ENCODE data around the gene ADAM22. TPM values are rescaled to one million over a fixed set of nuclear protein-coding genes. Genes with fewer than 3 reads are reported as not detected.

The ADAM22 gene
- total and polyA plus RNA-seq, 3 donors from 2014 or later: 2.9 to 4.4 (median 4.4) TPM

- DNase-seq: no peak
- Histone ChIP-seq H3K27ac (no peak overlapping the region), H3K4me1 (no peaks in the 10 kb centered on the region), H3K9me3 (no peaks in the 10 kb centered on the region), H3K36me3 (ENCODE audit: low read depth, missing control alignments) (no peaks in the 10 kb centered on the region), H3K27me3 (no peaks in the 10 kb centered on the region), H3K4me3 (no peak overlapping the region)
- no peak for TF ChIP-seq POLR2A (IDR thresholded peaks at IDR 0.05)
- no peak for TF ChIP-seq CTCF (IDR thresholded peaks at IDR 0.05)
- 86% methylated on average over 2 of the region's 2 CpGs for WGBS, 2 donors
- intact Hi-C loops (cut with DNase I; ENCODE audit: low total_unique reads): no loop called here
Observed at GRCh38 chr7:88075216-88075615, 141.2 kb downstream of the ADAM22 start.

GRCh38 chr7:88083883-88084282 lies 149.8 kb downstream of the ADAM22 start:
- intact Hi-C loops (cut with DNase I; ENCODE audit: low total_unique reads): no loop called here
- no peak overlapping the region for H3K27ac ChIP-seq
- DNase-seq: no peak

GRCh38 chr7:88089561-88089960 lies 155.5 kb downstream of the ADAM22 start:
- H3K9me3 ChIP-seq: no peaks in the 10 kb centered on the region
- intact Hi-C loops (cut with DNase I; ENCODE audit: low total_unique reads): no loop called here
- H3K36me3 ChIP-seq (ENCODE audit: low read depth, missing control alignments): no peaks in the 10 kb centered on the region
- no peak overlapping the region for H3K27ac ChIP-seq
- no peaks in the 10 kb centered on the region for H3K4me1 ChIP-seq
- no peaks in the 10 kb centered on the region for H3K27me3 ChIP-seq
- TF ChIP-seq POLR2A (IDR thresholded peaks at IDR 0.05): no peak
- TF ChIP-seq CTCF (IDR thresholded peaks at IDR 0.05): no peak
- no peak for DNase-seq
- no peak overlapping the region for H3K4me3 ChIP-seq
- 59 to 61% methylated on average over 1 of the region's 1 CpG for WGBS, 2 donors

More at GRCh38 chr7:88083883-88084282, 149.8 kb downstream of the ADAM22 start:
- H3K4me1 ChIP-seq: no peaks in the 10 kb centered on the region
- no peak for TF ChIP-seq POLR2A (IDR thresholded peaks at IDR 0.05)
- TF ChIP-seq CTCF (IDR thresholded peaks at IDR 0.05): no peak
- no peaks in the 10 kb centered on the region for H3K36me3 ChIP-seq (ENCODE audit: low read depth, missing control alignments)
- 62 to 69% methylated on average over 2 of the region's 2 CpGs for WGBS, 2 donors
- no peak overlapping the region for H3K4me3 ChIP-seq
- no peaks in the 10 kb centered on the region for H3K27me3 ChIP-seq
- no peaks in the 10 kb centered on the region for H3K9me3 ChIP-seq

GRCh38 chr7:88090240-88090639 lies 156.2 kb downstream of the ADAM22 start:
- Histone ChIP-seq H3K27ac (no peak overlapping the region), H3K27me3 (no peaks in the 10 kb centered on the region), H3K36me3 (ENCODE audit: low read depth, missing control alignments) (no peaks in the 10 kb centered on the region), H3K9me3 (no peaks in the 10 kb centered on the region), H3K4me1 (no peaks in the 10 kb centered on the region), H3K4me3 (no peak overlapping the region)
- WGBS, 2 donors: 68 to 72% methylated on average over 1 of the region's 1 CpG
- DNase-seq: no peak
- no peak for TF ChIP-seq CTCF (IDR thresholded peaks at IDR 0.05)
- TF ChIP-seq POLR2A (IDR thresholded peaks at IDR 0.05): no peak
- intact Hi-C loops (cut with DNase I; ENCODE audit: low total_unique reads): no loop called here

- Histone ChIP-seq H3K4me3 (no peak overlapping the region), H3K4me1 (no peaks in the 10 kb centered on the region), H3K36me3 (ENCODE audit: low read depth, missing control alignments) (no peaks in the 10 kb centered on the region), H3K27me3 (no peaks in the 10 kb centered on the region), H3K9me3 (no peaks in the 10 kb centered on the region), H3K27ac (no peak overlapping the region)
- 33 to 47% methylated on average over 2 of the region's 2 CpGs for WGBS, 2 donors
- intact Hi-C loops (cut with DNase I; ENCODE audit: low total_unique reads): no loop called here
- no peak for DNase-seq
- no peak for TF ChIP-seq CTCF (IDR thresholded peaks at IDR 0.05)
- no peak for TF ChIP-seq POLR2A (IDR thresholded peaks at IDR 0.05)
Observed at GRCh38 chr7:88090671-88091070, 156.6 kb downstream of the ADAM22 start.
